HL-60/S4 (cell line): ENCODE data around the gene B4GALT1.

Experiments
- in situ Hi-C: fragments of 300-500 bp; cut with MboI; formaldehyde crosslinking; loops from 2 replicates; pipeline ENCODE4 v1.14.3; 2022; ENCODE audit warnings: low sequenced_read_pairs

B4GALT1 gene

GRCh38 chr9:33125871-33126823, 41.0 kb downstream of the B4GALT1 start:
- in situ Hi-C loops: no loop called here

- in situ Hi-C loops: no loop called here
These were observed 41.7 kb downstream of the B4GALT1 start for GRCh38 chr9:33125461-33125860.

GRCh38 chr9:33124751-33125381, 42.3 kb downstream of the B4GALT1 start:
- in situ Hi-C loops: no loop called here

GRCh38 chr9:33124046-33124445, 43.1 kb downstream of the B4GALT1 start:
- in situ Hi-C loops: no loop called here

- in situ Hi-C loops: no loop called here
These were observed 43.6 kb downstream of the B4GALT1 start for GRCh38 chr9:33123407-33124031.

- in situ Hi-C loops: no loop called here
These were observed 46.5 kb downstream of the B4GALT1 start for GRCh38 chr9:33120620-33121019.

GRCh38 chr9:33117796-33118195, 49.3 kb downstream of the B4GALT1 start:
- in situ Hi-C loops: no loop called here

- in situ Hi-C loops: no loop called here
These were observed 49.8 kb downstream of the B4GALT1 start for GRCh38 chr9:33117306-33117705.

- in situ Hi-C loops: no loop called here
These were observed 50.3 kb downstream of the B4GALT1 start for GRCh38 chr9:33116860-33117259.

GRCh38 chr9:33114746-33115145, 52.4 kb downstream of the B4GALT1 start:
- in situ Hi-C loops: no loop called here

- in situ Hi-C loops: no loop called here
These were observed 53.2 kb downstream of the B4GALT1 start for GRCh38 chr9:33113799-33114547.

- in situ Hi-C loops: no loop called here
These were observed 55.0 kb downstream of the B4GALT1 start for GRCh38 chr9:33112094-33112493.

GRCh38 chr9:33111631-33112030, 55.5 kb downstream of the B4GALT1 start:
- in situ Hi-C loops: no loop called here

- in situ Hi-C loops: no loop called here
These were observed 56.5 kb downstream of the B4GALT1 start for GRCh38 chr9:33110686-33111085.

GRCh38 chr9:33109850-33110595, 57.1 kb downstream of the B4GALT1 start:
- in situ Hi-C loops: no loop called here

GRCh38 chr9:33109097-33109496, 58.0 kb downstream of the B4GALT1 start:
- in situ Hi-C loops: no loop called here

- in situ Hi-C loops: no loop called here
These were observed 58.7 kb downstream of the B4GALT1 start for GRCh38 chr9:33108472-33108871.

- in situ Hi-C loops: no loop called here
These were observed 59.4 kb downstream of the B4GALT1 start for GRCh38 chr9:33107762-33108161.

GRCh38 chr9:33106827-33107621, 60.1 kb downstream of the B4GALT1 start:
- in situ Hi-C loops: no loop called here
